Ovary (tissue), 3 donors: Measurements from ENCODE around the gene CAPZA1.

Source experiments
- EP300 ChIP-seq: sonication (generic); formaldehyde crosslinking; IDR thresholded peaks from one replicate; pipeline ENCODE4 v1.6.1; 2017; ENCODE audit warnings: antibody characterized with exemption
- POLR2A ChIP-seq: fragments of 450-650 bp; IDR thresholded peaks from one replicate; pipeline ENCODE4 v1.6.1; 2017; ENCODE audit warnings: antibody characterized with exemption, mild to moderate bottlenecking, moderate library complexity
- TF ChIP-seq, protein P1 (sequence below), 3 donors: fragments of 450-650 bp in 2 of 3; fragments of 200-600 bp in 1 of 3; IDR thresholded peaks; one replicate each; pipeline versions ENCODE4 v1.5.1 to v1.8.0; 2016 to 2022; ENCODE audit warnings: antibody characterized with exemption in 3 of 3, mild to moderate bottlenecking in 1 of 3
- donor health status: DM: no; HTN: no; CAD: no.

DNA sequence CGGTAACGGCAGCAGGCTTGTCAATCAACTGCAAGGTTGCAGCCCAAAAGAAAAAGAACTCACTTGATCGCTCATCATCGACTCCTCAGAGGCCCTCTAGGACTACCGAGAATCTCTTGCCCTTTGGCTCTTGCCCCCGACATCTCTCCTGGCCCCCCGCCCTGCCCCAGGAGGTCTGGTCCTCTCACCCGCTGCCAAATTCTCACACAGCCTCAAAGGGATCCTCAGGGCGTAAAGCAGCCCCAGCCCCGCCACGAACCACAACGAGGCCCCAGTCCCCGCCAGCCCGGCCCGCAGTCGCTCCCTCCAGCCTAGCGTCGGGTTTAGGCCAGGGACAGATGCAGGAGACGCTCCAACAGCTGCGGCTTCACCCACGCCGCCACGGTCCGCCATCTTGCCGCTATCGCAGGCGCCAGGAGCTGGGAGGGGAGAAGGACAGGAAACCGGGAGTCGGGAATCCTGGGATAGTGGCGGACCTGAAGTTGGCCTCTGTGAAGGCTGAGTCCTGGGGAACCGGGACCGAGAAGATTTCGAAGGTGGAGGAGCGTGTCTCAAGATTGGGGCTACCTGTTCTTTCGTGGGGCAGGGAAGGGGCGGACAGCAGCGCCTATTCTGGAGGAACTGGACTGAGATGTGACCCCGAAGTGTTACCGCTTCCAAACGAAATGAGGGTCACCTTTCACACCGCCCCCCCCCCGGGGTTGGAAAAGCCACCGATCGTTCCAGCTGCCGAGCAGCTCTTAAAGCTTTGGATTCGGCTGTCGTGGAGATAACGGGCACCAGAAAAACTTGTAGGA is 713 bp upstream of the CAPZA1 start, which contains the start of gene ST7L:
- TF ChIP-seq, protein P1, sequence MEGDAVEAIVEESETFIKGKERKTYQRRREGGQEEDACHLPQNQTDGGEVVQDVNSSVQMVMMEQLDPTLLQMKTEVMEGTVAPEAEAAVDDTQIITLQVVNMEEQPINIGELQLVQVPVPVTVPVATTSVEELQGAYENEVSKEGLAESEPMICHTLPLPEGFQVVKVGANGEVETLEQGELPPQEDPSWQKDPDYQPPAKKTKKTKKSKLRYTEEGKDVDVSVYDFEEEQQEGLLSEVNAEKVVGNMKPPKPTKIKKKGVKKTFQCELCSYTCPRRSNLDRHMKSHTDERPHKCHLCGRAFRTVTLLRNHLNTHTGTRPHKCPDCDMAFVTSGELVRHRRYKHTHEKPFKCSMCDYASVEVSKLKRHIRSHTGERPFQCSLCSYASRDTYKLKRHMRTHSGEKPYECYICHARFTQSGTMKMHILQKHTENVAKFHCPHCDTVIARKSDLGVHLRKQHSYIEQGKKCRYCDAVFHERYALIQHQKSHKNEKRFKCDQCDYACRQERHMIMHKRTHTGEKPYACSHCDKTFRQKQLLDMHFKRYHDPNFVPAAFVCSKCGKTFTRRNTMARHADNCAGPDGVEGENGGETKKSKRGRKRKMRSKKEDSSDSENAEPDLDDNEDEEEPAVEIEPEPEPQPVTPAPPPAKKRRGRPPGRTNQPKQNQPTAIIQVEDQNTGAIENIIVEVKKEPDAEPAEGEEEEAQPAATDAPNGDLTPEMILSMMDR (IDR thresholded peaks at IDR 0.05): no peak
- no peak for TF ChIP-seq POLR2A
- TF ChIP-seq EP300: no peak
